ENCODE data around the gene HSPB9.

- no peak for TF ChIP-seq ZNF398 (CRISPR knock-in tag; IDR thresholded peaks at IDR 0.05)
- no peak for TF ChIP-seq TAF1 (IDR thresholded peaks at IDR 0.05; ENCODE audit: control insufficient read depth, extremely low read depth, insufficient read depth, low read length, severe bottlenecking)
- no peak for TF ChIP-seq MAFK (IDR thresholded peaks at IDR 0.05; ENCODE audit: low read length)
- TF ChIP-seq RFX1 (IDR thresholded peaks at IDR 0.05) = no peak
- TF ChIP-seq ZNF133 (CRISPR knock-in tag; IDR thresholded peaks at IDR 0.05) = no peak
- TF ChIP-seq CTCF (IDR thresholded peaks at IDR 0.05 in 2 of 3, conservative IDR thresholded peaks at IDR 0.05 in 1 of 3; ENCODE audit: insufficient read depth in 2 of 3, low read depth in 1 of 3, low read length in 3 of 3) = no peak
- TF ChIP-seq USF2 (CRISPR knock-in tag; IDR thresholded peaks at IDR 0.05) = no peak
- no peak for TF ChIP-seq FOXK1 (CRISPR knock-in tag; IDR thresholded peaks at IDR 0.05; ENCODE audit: borderline replicate concordance)
- no peak for TF ChIP-seq REST (IDR thresholded peaks at IDR 0.05; ENCODE audit: borderline replicate concordance)
- no peak for TF ChIP-seq REST (CRISPR knock-in tag; IDR thresholded peaks at IDR 0.05; ENCODE audit: low read depth)
- no peak for TF ChIP-seq UBTF (IDR thresholded peaks at IDR 0.05; ENCODE audit: borderline replicate concordance in 1 of 2, low read depth in 2 of 2, low read length in 2 of 2)
- no peak for TF ChIP-seq BRD9 (IDR thresholded peaks at IDR 0.05; ENCODE audit: low read depth, partially characterized antibody)
These were observed 46.8 kb upstream of the HSPB9 start for GRCh38 chr17:42075789-42076188.
